Measurements from ENCODE around the gene FCER2.

FCER2 gene

GRCh38 chr19:7643031-7643415 is 58.9 kb downstream of the FCER2 start:
- Histone ChIP-seq H3K9me3 (ENCODE audit: control insufficient read depth, low read length) (no peaks in the 10 kb centered on the region), H3K27ac (ENCODE audit: insufficient read depth, low read length, poor library complexity, severe bottlenecking) (no peak overlapping the region), H3K36me3 (ENCODE audit: control insufficient read depth, insufficient read depth, low read length) (peaks cover 23% of the 10 kb centered on the region), H3K4me1 (ENCODE audit: control insufficient read depth, insufficient read depth, low read length, poor library complexity, severe bottlenecking) (peaks cover 7% of the 10 kb centered on the region), H3K27me3 (replicated peaks; ENCODE audit: control insufficient read depth, insufficient read depth, low read length, poor library complexity, severe bottlenecking) (no peaks in the 10 kb centered on the region), H3K4me3 (ENCODE audit: insufficient read depth, low read depth, low read length, poor library complexity, severe bottlenecking) (no peak overlapping the region)
- DNase-seq = no peak

GRCh38 chr19:7642295-7643030 is 59.5 kb downstream of the FCER2 start:
- no peaks in the 10 kb centered on the region for H3K9me3 ChIP-seq (ENCODE audit: control insufficient read depth, low read length)
- H3K4me1 ChIP-seq (ENCODE audit: control insufficient read depth, insufficient read depth, low read length, poor library complexity, severe bottlenecking) = peaks cover 13% of the 10 kb centered on the region
- DNase-seq = no peak
- H3K4me3 ChIP-seq (ENCODE audit: insufficient read depth, low read depth, low read length, poor library complexity, severe bottlenecking) = no peak overlapping the region
- H3K27ac ChIP-seq (ENCODE audit: insufficient read depth, low read length, poor library complexity, severe bottlenecking) = no peak overlapping the region
- peaks cover 23% of the 10 kb centered on the region for H3K36me3 ChIP-seq (ENCODE audit: control insufficient read depth, insufficient read depth, low read length)
- H3K27me3 ChIP-seq (replicated peaks; ENCODE audit: control insufficient read depth, insufficient read depth, low read length, poor library complexity, severe bottlenecking) = no peaks in the 10 kb centered on the region

- no peak for DNase-seq
- Histone ChIP-seq H3K27me3 (replicated peaks; ENCODE audit: control insufficient read depth, insufficient read depth, low read length, poor library complexity, severe bottlenecking) (no peaks in the 10 kb centered on the region), H3K9me3 (ENCODE audit: control insufficient read depth, low read length) (no peaks in the 10 kb centered on the region), H3K36me3 (ENCODE audit: control insufficient read depth, insufficient read depth, low read length) (peaks cover 23% of the 10 kb centered on the region), H3K4me3 (ENCODE audit: insufficient read depth, low read depth, low read length, poor library complexity, severe bottlenecking) (no peak overlapping the region), H3K4me1 (ENCODE audit: control insufficient read depth, insufficient read depth, low read length, poor library complexity, severe bottlenecking) (peaks cover 14% of the 10 kb centered on the region), H3K27ac (ENCODE audit: insufficient read depth, low read length, poor library complexity, severe bottlenecking) (no peak overlapping the region)
Measured at GRCh38 chr19:7641290-7642276, 60.3 kb downstream of the FCER2 start.

- H3K4me1 ChIP-seq (ENCODE audit: control insufficient read depth, insufficient read depth, low read length, poor library complexity, severe bottlenecking) = peaks cover 18% of the 10 kb centered on the region
Measured at GRCh38 chr19:7640803-7641202, 61.1 kb downstream of the FCER2 start.

GRCh38 chr19:7639863-7640348 is 62.0 kb downstream of the FCER2 start:
- Histone ChIP-seq H3K27me3 (replicated peaks; ENCODE audit: control insufficient read depth, insufficient read depth, low read length, poor library complexity, severe bottlenecking) (no peaks in the 10 kb centered on the region), H3K9me3 (ENCODE audit: control insufficient read depth, low read length) (no peaks in the 10 kb centered on the region), H3K4me1 (ENCODE audit: control insufficient read depth, insufficient read depth, low read length, poor library complexity, severe bottlenecking) (peaks cover 18% of the 10 kb centered on the region), H3K4me3 (ENCODE audit: insufficient read depth, low read depth, low read length, poor library complexity, severe bottlenecking) (no peak overlapping the region), H3K36me3 (ENCODE audit: control insufficient read depth, insufficient read depth, low read length) (peaks cover 20% of the 10 kb centered on the region), H3K27ac (ENCODE audit: insufficient read depth, low read length, poor library complexity, severe bottlenecking) (no peak overlapping the region)
- no peak for DNase-seq

More at GRCh38 chr19:7640803-7641202, 61.1 kb downstream of the FCER2 start:
- no peak overlapping the region for H3K27ac ChIP-seq (ENCODE audit: insufficient read depth, low read length, poor library complexity, severe bottlenecking)
- H3K9me3 ChIP-seq (ENCODE audit: control insufficient read depth, low read length) = no peaks in the 10 kb centered on the region
- no peaks in the 10 kb centered on the region for H3K27me3 ChIP-seq (replicated peaks; ENCODE audit: control insufficient read depth, insufficient read depth, low read length, poor library complexity, severe bottlenecking)
- no peak overlapping the region for H3K4me3 ChIP-seq (ENCODE audit: insufficient read depth, low read depth, low read length, poor library complexity, severe bottlenecking)
- H3K36me3 ChIP-seq (ENCODE audit: control insufficient read depth, insufficient read depth, low read length) = peaks cover 23% of the 10 kb centered on the region
- DNase-seq = no peak

GRCh38 chr19:7638802-7639465 is 63.0 kb downstream of the FCER2 start:
- Histone ChIP-seq H3K4me1 (ENCODE audit: control insufficient read depth, insufficient read depth, low read length, poor library complexity, severe bottlenecking) (peaks cover 18% of the 10 kb centered on the region), H3K27ac (ENCODE audit: insufficient read depth, low read length, poor library complexity, severe bottlenecking) (no peak overlapping the region), H3K27me3 (replicated peaks; ENCODE audit: control insufficient read depth, insufficient read depth, low read length, poor library complexity, severe bottlenecking) (no peaks in the 10 kb centered on the region), H3K9me3 (ENCODE audit: control insufficient read depth, low read length) (no peaks in the 10 kb centered on the region), H3K36me3 (ENCODE audit: control insufficient read depth, insufficient read depth, low read length) (peaks cover 16% of the 10 kb centered on the region), H3K4me3 (ENCODE audit: insufficient read depth, low read depth, low read length, poor library complexity, severe bottlenecking) (no peak overlapping the region)
- DNase-seq = no peak
